Astrocyte (in vitro differentiated cells and primary cell): Measurements from ENCODE around the gene RAB40B.

Experiments
- EZH2 ChIP-seq: IDR thresholded peaks from 2 replicates; pipeline ENCODE4 v1.6.1; 2012; ENCODE audit warnings: mild to moderate bottlenecking, low read length, inconsistent platforms; ENCODE audit not compliant: insufficient read depth
- TF ChIP-seq, protein P1 (sequence below): IDR thresholded peaks from 2 replicates; pipeline ENCODE4 v1.5.1; 2011; ENCODE audit warnings: low read depth, mild to moderate bottlenecking, inconsistent platforms, low read length, moderate library complexity; ENCODE audit not compliant: insufficient read depth

- TF ChIP-seq, protein P1, sequence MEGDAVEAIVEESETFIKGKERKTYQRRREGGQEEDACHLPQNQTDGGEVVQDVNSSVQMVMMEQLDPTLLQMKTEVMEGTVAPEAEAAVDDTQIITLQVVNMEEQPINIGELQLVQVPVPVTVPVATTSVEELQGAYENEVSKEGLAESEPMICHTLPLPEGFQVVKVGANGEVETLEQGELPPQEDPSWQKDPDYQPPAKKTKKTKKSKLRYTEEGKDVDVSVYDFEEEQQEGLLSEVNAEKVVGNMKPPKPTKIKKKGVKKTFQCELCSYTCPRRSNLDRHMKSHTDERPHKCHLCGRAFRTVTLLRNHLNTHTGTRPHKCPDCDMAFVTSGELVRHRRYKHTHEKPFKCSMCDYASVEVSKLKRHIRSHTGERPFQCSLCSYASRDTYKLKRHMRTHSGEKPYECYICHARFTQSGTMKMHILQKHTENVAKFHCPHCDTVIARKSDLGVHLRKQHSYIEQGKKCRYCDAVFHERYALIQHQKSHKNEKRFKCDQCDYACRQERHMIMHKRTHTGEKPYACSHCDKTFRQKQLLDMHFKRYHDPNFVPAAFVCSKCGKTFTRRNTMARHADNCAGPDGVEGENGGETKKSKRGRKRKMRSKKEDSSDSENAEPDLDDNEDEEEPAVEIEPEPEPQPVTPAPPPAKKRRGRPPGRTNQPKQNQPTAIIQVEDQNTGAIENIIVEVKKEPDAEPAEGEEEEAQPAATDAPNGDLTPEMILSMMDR: no peak
- TF ChIP-seq EZH2: no peak
Observed at GRCh38 chr17:82605939-82606600, 92.4 kb downstream of the RAB40B start.
